Upper lobe of left lung (tissue), 6 donors: ENCODE results near the gene DOCK10. TPM values are rescaled to one million over a fixed set of nuclear protein-coding genes. Genes with fewer than 3 reads are reported as not detected.

Experiments used
- ATAC-seq, 2 donors: fragments of 200-7000 bp; cut with Tn5 transposase; one replicate each; pipeline ENCODE4 v1.9.1; 2022; ENCODE audit warnings: mild to moderate bottlenecking in 2 of 2, moderate library complexity in 2 of 2; ENCODE audit not compliant: low FRiP score in 2 of 2
- DNase-seq, 2 donors: peaks; one replicate each; pipeline ENCODE4 v3.0.0-alpha.2; 2019 to 2020
- H3K27ac ChIP-seq, 4 donors: fragments of 200-600 bp; sonication (generic); one replicate each; pipeline ENCODE4 v1.5.1; 2016 to 2019
- H3K27me3 ChIP-seq, 4 donors: fragments of 200-600 bp; sonication (generic); one replicate each; pipeline ENCODE4 v1.5.1; 2017 to 2019
- H3K36me3 ChIP-seq, 4 donors: fragments of 200-600 bp; sonication (generic); one replicate each; pipeline ENCODE4 v1.5.1; 2016 to 2019
- H3K4me1 ChIP-seq, 4 donors: fragments of 200-600 bp; sonication (generic); one replicate each; pipeline ENCODE4 v1.5.1; 2018 to 2019
- H3K4me3 ChIP-seq, 4 donors: fragments of 200-600 bp; sonication (generic); one replicate each; pipeline ENCODE4 v1.5.1; 2017 to 2019; ENCODE audit warnings: mild to moderate bottlenecking in 2 of 4, moderate library complexity in 1 of 4
- H3K9me3 ChIP-seq, 4 donors: fragments of 200-600 bp; sonication (generic); one replicate each; pipeline ENCODE4 v1.5.1; 2018 to 2019
- CTCF ChIP-seq, 6 experiments: fragments of 450-650 bp in 4 of 6; fragments of 200-600 bp in 2 of 6; sonication (generic) in 2 of 6; IDR thresholded peaks; one replicate each; pipeline ENCODE4 v1.5.1; 2016 to 2019; ENCODE audit warnings: antibody characterized with exemption in 6 of 6
- EP300 ChIP-seq, 4 donors: sonication (generic); formaldehyde crosslinking; IDR thresholded peaks; one replicate each; pipeline ENCODE4 v1.5.1; 2017; ENCODE audit warnings: antibody characterized with exemption in 4 of 4, control low read depth in 2 of 4
- POLR2A ChIP-seq, 4 donors: fragments of 450-650 bp; IDR thresholded peaks; one replicate each; pipeline ENCODE4 v1.5.1; 2016 to 2017; ENCODE audit warnings: antibody characterized with exemption in 4 of 4, mild to moderate bottlenecking in 2 of 4
- POLR2AphosphoS5 ChIP-seq, 2 donors: sonication (generic); formaldehyde crosslinking; IDR thresholded peaks; one replicate each; pipeline ENCODE4 v1.5.1; 2017; ENCODE audit warnings: antibody characterized with exemption in 2 of 2
- WGBS, 2 donors: methylation state at CpG; one replicate each; pipeline ENCODE4 v1.1.5; 2017 to 2018; 5-methylcytosine and 5-hydroxymethylcytosine counted together
- total RNA-seq, 6 donors: library from RNA; depleted of rRNA in 4 of 6; stranded (reverse); fragments of >200 nt in 4 of 6; gene quantifications; one replicate each; pipeline versions ENCODE4 v1.1.0 to v1.2.1, GENCODE V29; 2016 to 2021
- donor health status: DM: no; HTN: no; CAD: no; lungs with moderate emphysema.
- donor health status: DM: no; HTN: yes; CAD: no; lungs with severe emphysema.

The DOCK10 gene
- total RNA-seq, 6 donors from 2014 or later: 17.6 to 127 (median 39.9) TPM

- Histone ChIP-seq H3K4me1 (peaks cover 0 to 10% (median 3%) of the 10 kb centered on the region in 4 donors), H3K27ac (no peak overlapping the region), H3K9me3 (no peaks in the 10 kb centered on the region), H3K4me3 (no peak overlapping the region), H3K27me3 (no peaks in the 10 kb centered on the region), H3K36me3 (no peaks in the 10 kb centered on the region)
- 52 to 58% methylated on average over 3 of the region's 3 CpGs for WGBS, 2 donors
- no peak for TF ChIP-seq CTCF (IDR thresholded peaks at IDR 0.05)
- TF ChIP-seq EP300 (IDR thresholded peaks at IDR 0.05): no peak
- TF ChIP-seq POLR2AphosphoS5 (IDR thresholded peaks at IDR 0.05): no peak
- TF ChIP-seq POLR2A (IDR thresholded peaks at IDR 0.05): no peak
- DNase-seq (no peak), ATAC-seq (no peak)
Measured at GRCh38 chr2:224956706-224957105, 85.6 kb downstream of the DOCK10 start.

GRCh38 chr2:224954980-224955379, 87.3 kb downstream of the DOCK10 start:
- H3K4me3 ChIP-seq: no peak overlapping the region
- H3K36me3 ChIP-seq: no peaks in the 10 kb centered on the region
- ATAC-seq (no peak), DNase-seq (no peak)
- TF ChIP-seq POLR2A (IDR thresholded peaks at IDR 0.05): no peak
- TF ChIP-seq CTCF (IDR thresholded peaks at IDR 0.05): no peak
- no peak for TF ChIP-seq POLR2AphosphoS5 (IDR thresholded peaks at IDR 0.05)
- TF ChIP-seq EP300 (IDR thresholded peaks at IDR 0.05): no peak
- no peaks in the 10 kb centered on the region for H3K9me3 ChIP-seq
- no peak overlapping the region for H3K27ac ChIP-seq
- no peaks in the 10 kb centered on the region for H3K27me3 ChIP-seq
- peaks cover 0 to 10% (median 3%) of the 10 kb centered on the region in 4 donors for H3K4me1 ChIP-seq

GRCh38 chr2:224952936-224953657, 89.2 kb downstream of the DOCK10 start:
- H3K36me3 ChIP-seq: no peaks in the 10 kb centered on the region
- ATAC-seq (peak; percentile 74 to 77), DNase-seq (peak in 1 of 2 donors; percentile 70)
- no peak overlapping the region for H3K27ac ChIP-seq
- H3K9me3 ChIP-seq: no peaks in the 10 kb centered on the region
- TF ChIP-seq POLR2AphosphoS5 (IDR thresholded peaks at IDR 0.05): peak in 1 of 2 donors; percentile 20
- no peak for TF ChIP-seq CTCF (IDR thresholded peaks at IDR 0.05)
- 54 to 78% methylated on average over 6 of the region's 6 CpGs for WGBS, 2 donors
- H3K27me3 ChIP-seq: no peaks in the 10 kb centered on the region
- no peak overlapping the region for H3K4me3 ChIP-seq
- peaks cover 0 to 10% (median 2%) of the 10 kb centered on the region in 4 donors for H3K4me1 ChIP-seq

GRCh38 chr2:224951723-224952481, 90.4 kb downstream of the DOCK10 start:
- no peak overlapping the region for H3K27ac ChIP-seq
- peaks cover 0 to 14% (median 3%) of the 10 kb centered on the region in 4 donors for H3K4me1 ChIP-seq
- ATAC-seq (no peak), DNase-seq (no peak)
- H3K36me3 ChIP-seq: no peaks in the 10 kb centered on the region
- 82 to 86% methylated on average over 7 of the region's 7 CpGs for WGBS, 2 donors
- no peaks in the 10 kb centered on the region for H3K9me3 ChIP-seq
- TF ChIP-seq POLR2A (IDR thresholded peaks at IDR 0.05) (no peak), EP300 (IDR thresholded peaks at IDR 0.05) (no peak), POLR2AphosphoS5 (IDR thresholded peaks at IDR 0.05) (no peak), CTCF (IDR thresholded peaks at IDR 0.05) (no peak)
- H3K27me3 ChIP-seq: no peaks in the 10 kb centered on the region
- H3K4me3 ChIP-seq: no peak overlapping the region
